Naive thymus-derived CD8-positive, alpha-beta T cell (primary cell): ENCODE results near the gene MKRN3. TPM values are rescaled to one million over a fixed set of nuclear protein-coding genes. Genes with fewer than 3 reads are reported as not detected.

Source experiments
- ATAC-seq, 2 donors: fragments of 150-1000 bp; cut with Tn5 transposase in 1 of 2; sonication (Bioruptor Pico), chemical (Tn5 transposase) in 1 of 2; 1 replicate in 1 of 2; 2 replicates in 1 of 2; pipeline ENCODE4 v1.10.0; 2021; ENCODE audit warnings: mild to moderate bottlenecking in 2 of 2, moderate library complexity in 2 of 2
- POLR2A ChIA-PET: fragments of 350-600 bp; sonication (Branson Sonifier 250); formaldehyde crosslinking; loops from one replicate; lab custom pipeline; 2021; ENCODE audit warnings: antibody characterized with exemption; lab: Charles Lee
- DNase-seq, 10 donors: peaks; one replicate each; pipeline versions ENCODE4 v3.0.0 to v3.0.0-alpha.2; 2020 to 2022
- H3K27ac Mint-ChIP-seq, 10 donors: one replicate each; pipeline ENCODE4 v1.8.0; 2020 to 2022; ENCODE audit warnings: mild to moderate bottlenecking in 10 of 10, mixed read lengths in 10 of 10, moderate library complexity in 4 of 10, inconsistent platforms in 1 of 10
- H3K27me3 Mint-ChIP-seq, 5 donors: one replicate each; pipeline ENCODE4 v1.8.0; 2021 to 2022; ENCODE audit warnings: mixed read lengths in 5 of 5
- H3K36me3 Mint-ChIP-seq, 3 donors: one replicate each; pipeline ENCODE4 v1.8.0; 2020 to 2022; ENCODE audit warnings: mixed read lengths in 3 of 3, mild to moderate bottlenecking in 2 of 3, inconsistent platforms in 1 of 3
- H3K4me1 Mint-ChIP-seq, 4 donors: one replicate each; pipeline ENCODE4 v1.8.0; 2021 to 2022; ENCODE audit warnings: mixed read lengths in 4 of 4
- H3K4me3 Mint-ChIP-seq, 10 donors: one replicate each; pipeline ENCODE4 v1.8.0; 2020 to 2022; ENCODE audit warnings: mild to moderate bottlenecking in 10 of 10, mixed read lengths in 10 of 10, moderate library complexity in 6 of 10, inconsistent platforms in 1 of 10
- H3K9me3 Mint-ChIP-seq, 9 donors: one replicate each; pipeline ENCODE4 v1.8.0; 2020 to 2022; ENCODE audit warnings: mixed read lengths in 9 of 9, mild to moderate bottlenecking in 3 of 9, inconsistent platforms in 1 of 9, moderate library complexity in 1 of 9
- polyA plus RNA-seq, 3 donors: library from polyadenylated mRNA; unstranded; fragments of 300-500 nt; fragmentation: Illumina TruSeq; gene quantifications; one replicate each; pipeline ENCODE4 v1.2.3, GENCODE V29; 2021
- total RNA-seq, 8 experiments: library from RNA in 2 of 8; stranded (reverse) in 2 of 8; gene quantifications; one replicate each; pipeline ENCODE4 v1.2.3 and lab custom pipeline; 2021 to 2026

Gene MKRN3
- total RNA-seq (1 to 10 TPM; 4.4 to 5.7 TPM), polyA plus RNA-seq (1 to 10 TPM; 1.3 to 3.5 (median 2.8) TPM), total RNA-seq (lab: John Stamatoyannopoulos, UW) (5.5 to 13.6 (median 6.6) reads per million in 6 experiments)

- Mint-ChIP-seq H3K4me3 (peak within 1 kb of the TSS; percentile 72 to 90 (median 82)), H3K27me3 (peaks cover 0 to 6% (median 1%) of the 10 kb centered on the region in 5 donors)
- POLR2A ChIA-PET = interaction anchor here (0.9 kb wide), 1 partner anchor 62 kb away, joined by 3 read pairs; no protein-coding TSS in a partner anchor
These were observed at the start of gene MKRN3 for GRCh38 chr15:23565395-23566070. Gene MKRN3, plus strand, starts transcription at chr15:23565674. Its CDS starts 109 bp downstream, at chr15:23565783.

GRCh38 chr15:23516866-23517265, 48.6 kb upstream of the MKRN3 start:
- POLR2A ChIA-PET = no interaction called here
- Mint-ChIP-seq H3K27ac (no peak overlapping the region), H3K4me1 (no peaks in the 10 kb centered on the region), H3K36me3 (no peaks in the 10 kb centered on the region), H3K4me3 (no peak overlapping the region), H3K27me3 (peaks cover 0 to 3% (median 0%) of the 10 kb centered on the region in 5 donors), H3K9me3 (peaks cover 0 to 2% (median 0%) of the 10 kb centered on the region in 9 donors)
- DNase-seq (no peak), ATAC-seq (no peak)

More at GRCh38 chr15:23565395-23566070, at the start of gene MKRN3:
- H3K4me1 Mint-ChIP-seq = peaks cover 0 to 9% (median under 1%) of the 10 kb centered on the region in 4 donors
- ATAC-seq (peak; percentile 42 to 56), DNase-seq (peak; percentile 3 to 70 (median 41))
- peaks cover 0 to 8% (median 0%) of the 10 kb centered on the region in 3 donors for H3K36me3 Mint-ChIP-seq
- H3K27ac Mint-ChIP-seq = peak within 1 kb of the TSS; percentile 70 to 96 (median 90)
- H3K9me3 Mint-ChIP-seq = peaks cover 0 to 11% (median 2%) of the 10 kb centered on the region in 9 donors

GRCh38 chr15:23518104-23518503, 47.4 kb upstream of the MKRN3 start:
- peaks cover 0 to 3% (median 0%) of the 10 kb centered on the region in 5 donors for H3K27me3 Mint-ChIP-seq
- H3K4me3 Mint-ChIP-seq = no peak overlapping the region
- ATAC-seq = no peak
- no peak overlapping the region for H3K27ac Mint-ChIP-seq
- H3K9me3 Mint-ChIP-seq = peaks cover 0 to 2% (median 0%) of the 10 kb centered on the region in 9 donors
- no peak for DNase-seq
- no peaks in the 10 kb centered on the region for H3K36me3 Mint-ChIP-seq
- POLR2A ChIA-PET = no interaction called here
- H3K4me1 Mint-ChIP-seq = no peaks in the 10 kb centered on the region

GRCh38 chr15:23524816-23525215, 40.7 kb upstream of the MKRN3 start:
- DNase-seq = no peak
- no peak for ATAC-seq
- H3K4me1 Mint-ChIP-seq = peaks cover 0 to 1% (median 0%) of the 10 kb centered on the region in 4 donors
- POLR2A ChIA-PET = no interaction called here
- peaks cover 0 to 2% (median 0%) of the 10 kb centered on the region in 9 donors for H3K9me3 Mint-ChIP-seq
- H3K4me3 Mint-ChIP-seq = no peak overlapping the region
- H3K27ac Mint-ChIP-seq = peak overlapping the region in 1 of 10 donors; percentile 34
- H3K27me3 Mint-ChIP-seq = peaks cover 0 to 4% (median 0%) of the 10 kb centered on the region in 5 donors
- H3K36me3 Mint-ChIP-seq = no peaks in the 10 kb centered on the region

- DNase-seq = no peak
- POLR2A ChIA-PET = no interaction called here
- Mint-ChIP-seq H3K4me1 (peaks cover 0 to 1% (median 0%) of the 10 kb centered on the region in 4 donors), H3K27ac (no peak overlapping the region), H3K4me3 (no peak overlapping the region), H3K36me3 (no peaks in the 10 kb centered on the region), H3K9me3 (peaks cover 0 to 10% (median 2%) of the 10 kb centered on the region in 9 donors), H3K27me3 (peaks cover 0 to 4% (median 0%) of the 10 kb centered on the region in 5 donors)
- ATAC-seq = no peak
These were observed 35.6 kb upstream of the MKRN3 start for GRCh38 chr15:23529891-23530290.

GRCh38 chr15:23532024-23532423, 33.5 kb upstream of the MKRN3 start:
- H3K27me3 Mint-ChIP-seq = peaks cover 0 to 6% (median 0%) of the 10 kb centered on the region in 5 donors
- H3K4me1 Mint-ChIP-seq = peaks cover 0 to 3% (median 0%) of the 10 kb centered on the region in 4 donors
- ATAC-seq (no peak), DNase-seq (no peak)
- no peak overlapping the region for H3K27ac Mint-ChIP-seq
- no peaks in the 10 kb centered on the region for H3K36me3 Mint-ChIP-seq
- H3K9me3 Mint-ChIP-seq = peaks cover 0 to 15% (median 3%) of the 10 kb centered on the region in 9 donors
- POLR2A ChIA-PET = no interaction called here
- H3K4me3 Mint-ChIP-seq = no peak overlapping the region

GRCh38 chr15:23536659-23537058, 28.8 kb upstream of the MKRN3 start:
- no peak overlapping the region for H3K27ac Mint-ChIP-seq
- H3K27me3 Mint-ChIP-seq = peaks cover 0 to 9% (median 0%) of the 10 kb centered on the region in 5 donors
- peaks cover 0 to 3% (median 0%) of the 10 kb centered on the region in 4 donors for H3K4me1 Mint-ChIP-seq
- POLR2A ChIA-PET = no interaction called here
- no peaks in the 10 kb centered on the region for H3K36me3 Mint-ChIP-seq
- peaks cover 0 to 18% (median 2%) of the 10 kb centered on the region in 9 donors for H3K9me3 Mint-ChIP-seq
- DNase-seq = no peak
- no peak overlapping the region for H3K4me3 Mint-ChIP-seq
- no peak for ATAC-seq

GRCh38 chr15:23538648-23539047, 26.8 kb upstream of the MKRN3 start:
- POLR2A ChIA-PET = no interaction called here
- no peak for DNase-seq
- H3K9me3 Mint-ChIP-seq = peaks cover 0 to 18% (median 3%) of the 10 kb centered on the region in 9 donors
- no peak overlapping the region for H3K4me3 Mint-ChIP-seq
- H3K27me3 Mint-ChIP-seq = peaks cover 0 to 9% (median 0%) of the 10 kb centered on the region in 5 donors
- H3K36me3 Mint-ChIP-seq = no peaks in the 10 kb centered on the region
- no peak for ATAC-seq
- H3K27ac Mint-ChIP-seq = no peak overlapping the region
- peaks cover 0 to 3% (median 0%) of the 10 kb centered on the region in 4 donors for H3K4me1 Mint-ChIP-seq

- no peak for DNase-seq
- POLR2A ChIA-PET = no interaction called here
- Mint-ChIP-seq H3K27me3 (peaks cover 0 to 9% (median 0%) of the 10 kb centered on the region in 5 donors), H3K27ac (no peak overlapping the region), H3K36me3 (no peaks in the 10 kb centered on the region), H3K9me3 (peaks cover 0 to 9% (median 2%) of the 10 kb centered on the region in 9 donors), H3K4me1 (peaks cover 0 to 3% (median 0%) of the 10 kb centered on the region in 4 donors), H3K4me3 (no peak overlapping the region)
- ATAC-seq = no peak
These were observed 25.6 kb upstream of the MKRN3 start for GRCh38 chr15:23539892-23540291.

GRCh38 chr15:23546158-23546557, 19.3 kb upstream of the MKRN3 start:
- Mint-ChIP-seq H3K27ac (no peak overlapping the region), H3K9me3 (peaks cover 0 to 7% (median 0%) of the 10 kb centered on the region in 9 donors), H3K36me3 (no peaks in the 10 kb centered on the region), H3K27me3 (no peaks in the 10 kb centered on the region), H3K4me3 (no peak overlapping the region), H3K4me1 (no peaks in the 10 kb centered on the region)
- DNase-seq = no peak
- POLR2A ChIA-PET = no interaction called here
- no peak for ATAC-seq

GRCh38 chr15:23548071-23548470, 17.4 kb upstream of the MKRN3 start:
- Mint-ChIP-seq H3K4me1 (no peaks in the 10 kb centered on the region), H3K27me3 (peaks cover 0 to 1% (median 0%) of the 10 kb centered on the region in 5 donors), H3K9me3 (no peaks in the 10 kb centered on the region)

GRCh38 chr15:23561914-23562313, 3.6 kb upstream of the MKRN3 start:
- Mint-ChIP-seq H3K36me3 (peaks cover 0 to 7% (median 0%) of the 10 kb centered on the region in 3 donors), H3K4me1 (peaks cover 0 to 2% (median 0%) of the 10 kb centered on the region in 4 donors), H3K27ac (no peak overlapping the region), H3K9me3 (peaks cover 0 to 11% (median 2%) of the 10 kb centered on the region in 9 donors), H3K4me3 (peak overlapping the region in 1 of 10 donors; percentile 15), H3K27me3 (peaks cover 0 to 6% (median 1%) of the 10 kb centered on the region in 5 donors)
- DNase-seq (no peak), ATAC-seq (no peak)
- POLR2A ChIA-PET = no interaction called here

More at GRCh38 chr15:23548071-23548470, 17.4 kb upstream of the MKRN3 start:
- Mint-ChIP-seq H3K27ac (no peak overlapping the region), H3K36me3 (no peaks in the 10 kb centered on the region), H3K4me3 (no peak overlapping the region)
- POLR2A ChIA-PET = no interaction called here
- ATAC-seq (no peak), DNase-seq (no peak)
